ENCODE results near the gene CLTA.

- TF ChIP-seq JUN (IDR thresholded peaks at IDR 0.05; ENCODE audit: low read depth, low read length) (no peak), EZH2 (IDR thresholded peaks at IDR 0.05; ENCODE audit: low read depth, low read length, severe bottlenecking) (no peak), SIRT6 (IDR thresholded peaks at IDR 0.05; ENCODE audit: low read length) (no peak), POLR2AphosphoS5 (IDR thresholded peaks at IDR 0.05; ENCODE audit: low read depth, low read length) (no peak), RNF2 (IDR thresholded peaks at IDR 0.05; ENCODE audit: borderline replicate concordance, low read depth, low read length, missing control alignments, poor library complexity, severe bottlenecking) (no peak), TEAD4 (IDR thresholded peaks at IDR 0.05; ENCODE audit: low read depth, low read length) (no peak), CREB1 (IDR thresholded peaks at IDR 0.05) (no peak), POLR2A (IDR thresholded peaks at IDR 0.05; ENCODE audit: control extremely low read depth in 1 of 2, low read depth in 2 of 2, low read length in 2 of 2) (no peak), ZNF274 (IDR thresholded peaks at IDR 0.05; ENCODE audit: borderline replicate concordance, extremely low read depth, low read length) (no peak), ATF2 (IDR thresholded peaks at IDR 0.05; ENCODE audit: low read length) (no peak)
- TF ChIP-seq, protein P1, sequence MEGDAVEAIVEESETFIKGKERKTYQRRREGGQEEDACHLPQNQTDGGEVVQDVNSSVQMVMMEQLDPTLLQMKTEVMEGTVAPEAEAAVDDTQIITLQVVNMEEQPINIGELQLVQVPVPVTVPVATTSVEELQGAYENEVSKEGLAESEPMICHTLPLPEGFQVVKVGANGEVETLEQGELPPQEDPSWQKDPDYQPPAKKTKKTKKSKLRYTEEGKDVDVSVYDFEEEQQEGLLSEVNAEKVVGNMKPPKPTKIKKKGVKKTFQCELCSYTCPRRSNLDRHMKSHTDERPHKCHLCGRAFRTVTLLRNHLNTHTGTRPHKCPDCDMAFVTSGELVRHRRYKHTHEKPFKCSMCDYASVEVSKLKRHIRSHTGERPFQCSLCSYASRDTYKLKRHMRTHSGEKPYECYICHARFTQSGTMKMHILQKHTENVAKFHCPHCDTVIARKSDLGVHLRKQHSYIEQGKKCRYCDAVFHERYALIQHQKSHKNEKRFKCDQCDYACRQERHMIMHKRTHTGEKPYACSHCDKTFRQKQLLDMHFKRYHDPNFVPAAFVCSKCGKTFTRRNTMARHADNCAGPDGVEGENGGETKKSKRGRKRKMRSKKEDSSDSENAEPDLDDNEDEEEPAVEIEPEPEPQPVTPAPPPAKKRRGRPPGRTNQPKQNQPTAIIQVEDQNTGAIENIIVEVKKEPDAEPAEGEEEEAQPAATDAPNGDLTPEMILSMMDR (IDR thresholded peaks at IDR 0.05; ENCODE audit: control extremely low read depth in 1 of 3, insufficient read depth in 1 of 3, low read depth in 1 of 3, low read length in 3 of 3), result no peak
Observed at GRCh38 chr9:36207546-36208012, 16.9 kb downstream of the CLTA start.

Measured in H1 (cell line).